DMS153 treated with DMSO at 0.1 percent for 48 hours (cell line): ENCODE results near the gene PLA2G3.

ENCODE experiments used
- DNase-seq: peaks from one replicate; lab custom pipeline; 2025; ENCODE audit not compliant: unreplicated experiment; lab: John Stamatoyannopoulos, UW

The PLA2G3 gene

GRCh38 chr22:31148953-31149627 lies 8.8 kb upstream of the PLA2G3 start:
- peak; percentile 68 for DNase-seq

- DNase-seq: no peak
Observed at GRCh38 chr22:31148488-31148887, 8.2 kb upstream of the PLA2G3 start.

GRCh38 chr22:31144223-31144622 lies 3.9 kb upstream of the PLA2G3 start:
- DNase-seq: no peak

GRCh38 chr22:31143537-31143936 lies 3.2 kb upstream of the PLA2G3 start:
- no peak for DNase-seq

- DNase-seq: no peak
Observed at GRCh38 chr22:31143038-31143437, 2.7 kb upstream of the PLA2G3 start.

- no peak for DNase-seq
Observed at GRCh38 chr22:31142285-31142684, 2.0 kb upstream of the PLA2G3 start.

GRCh38 chr22:31141551-31141950 lies 1.2 kb upstream of the PLA2G3 start:
- DNase-seq: no peak

- no peak for DNase-seq
Observed at GRCh38 chr22:31140746-31141145, 438 bp upstream of the PLA2G3 start.

GRCh38 chr22:31139066-31139465 lies 1.2 kb downstream of the PLA2G3 start:
- DNase-seq: no peak

- DNase-seq: no peak
Observed at GRCh38 chr22:31138126-31138525, 2.2 kb downstream of the PLA2G3 start.

GRCh38 chr22:31137721-31138120 lies 2.6 kb downstream of the PLA2G3 start:
- DNase-seq: no peak

- no peak for DNase-seq
Observed at GRCh38 chr22:31136711-31137110, 3.6 kb downstream of the PLA2G3 start.

GRCh38 chr22:31136155-31136554 lies 4.2 kb downstream of the PLA2G3 start:
- no peak for DNase-seq

- no peak for DNase-seq
Observed at GRCh38 chr22:31135706-31136105, 4.6 kb downstream of the PLA2G3 start.

- no peak for DNase-seq
Observed at GRCh38 chr22:31134688-31135087, 5.6 kb downstream of the PLA2G3 start.

GRCh38 chr22:31133911-31134310 lies 6.4 kb downstream of the PLA2G3 start:
- no peak for DNase-seq

GRCh38 chr22:31130873-31131272 lies 9.4 kb downstream of the PLA2G3 start:
- DNase-seq: no peak

- no peak for DNase-seq
Observed at GRCh38 chr22:31128156-31128555, 12.2 kb downstream of the PLA2G3 start.

GRCh38 chr22:31127181-31127772 lies 13.0 kb downstream of the PLA2G3 start:
- DNase-seq: no peak

- no peak for DNase-seq
Observed at GRCh38 chr22:31126869-31127175, 13.5 kb downstream of the PLA2G3 start.

- DNase-seq: no peak
Observed at GRCh38 chr22:31126128-31126868, 14.0 kb downstream of the PLA2G3 start.

- DNase-seq: no peak
Observed at GRCh38 chr22:31125521-31126117, 14.7 kb downstream of the PLA2G3 start.
